Hepatocyte (in vitro differentiated cells): ENCODE data around the gene TM7SF3.

ENCODE experiments used
- EZH2 ChIP-seq: fragments of 200-600 bp; sonication (generic); IDR thresholded peaks from 2 replicates; pipeline ENCODE4 v1.6.1; 2016; ENCODE audit warnings: antibody characterized with exemption, mild to moderate bottlenecking, borderline replicate concordance
- EZH2phosphoT487 ChIP-seq: fragments of 200-600 bp; sonication (generic); IDR thresholded peaks from one replicate; pipeline ENCODE4 v1.6.1; 2018; ENCODE audit warnings: antibody characterized with exemption, mild to moderate bottlenecking, low read depth, moderate library complexity; ENCODE audit not compliant: unreplicated experiment, severe bottlenecking
- TF ChIP-seq, protein P1 (sequence below): fragments of 200-600 bp; sonication (generic); IDR thresholded peaks from 2 replicates; pipeline ENCODE4 v1.5.1; 2016; ENCODE audit warnings: antibody characterized with exemption, mild to moderate bottlenecking; ENCODE audit not compliant: poor library complexity

DNA sequence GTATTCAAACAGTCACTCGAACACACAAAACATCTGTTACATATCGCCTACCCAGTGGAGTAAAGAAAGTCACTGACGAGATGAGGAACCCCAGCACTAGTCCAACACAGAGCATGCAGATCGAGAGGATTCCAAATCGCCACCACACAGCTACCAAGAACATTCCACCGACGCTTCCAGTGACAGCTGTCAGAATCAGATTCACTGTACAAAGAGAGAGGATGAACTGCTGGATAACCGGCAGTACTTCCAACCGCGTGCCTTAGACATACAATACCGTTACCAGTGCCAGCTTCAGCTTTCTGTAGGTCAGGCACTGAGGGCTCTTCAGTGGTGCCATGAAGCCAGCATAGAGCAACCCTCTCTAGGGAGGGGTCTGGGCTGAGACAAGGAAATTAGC, 34.5 kb downstream of the TM7SF3 start:
- TF ChIP-seq, protein P1, sequence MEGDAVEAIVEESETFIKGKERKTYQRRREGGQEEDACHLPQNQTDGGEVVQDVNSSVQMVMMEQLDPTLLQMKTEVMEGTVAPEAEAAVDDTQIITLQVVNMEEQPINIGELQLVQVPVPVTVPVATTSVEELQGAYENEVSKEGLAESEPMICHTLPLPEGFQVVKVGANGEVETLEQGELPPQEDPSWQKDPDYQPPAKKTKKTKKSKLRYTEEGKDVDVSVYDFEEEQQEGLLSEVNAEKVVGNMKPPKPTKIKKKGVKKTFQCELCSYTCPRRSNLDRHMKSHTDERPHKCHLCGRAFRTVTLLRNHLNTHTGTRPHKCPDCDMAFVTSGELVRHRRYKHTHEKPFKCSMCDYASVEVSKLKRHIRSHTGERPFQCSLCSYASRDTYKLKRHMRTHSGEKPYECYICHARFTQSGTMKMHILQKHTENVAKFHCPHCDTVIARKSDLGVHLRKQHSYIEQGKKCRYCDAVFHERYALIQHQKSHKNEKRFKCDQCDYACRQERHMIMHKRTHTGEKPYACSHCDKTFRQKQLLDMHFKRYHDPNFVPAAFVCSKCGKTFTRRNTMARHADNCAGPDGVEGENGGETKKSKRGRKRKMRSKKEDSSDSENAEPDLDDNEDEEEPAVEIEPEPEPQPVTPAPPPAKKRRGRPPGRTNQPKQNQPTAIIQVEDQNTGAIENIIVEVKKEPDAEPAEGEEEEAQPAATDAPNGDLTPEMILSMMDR: no peak
- TF ChIP-seq EZH2: no peak
- no peak for TF ChIP-seq EZH2phosphoT487
